ENCODE results near the gene ROGDI. TPM values are rescaled to one million over a fixed set of nuclear protein-coding genes. Genes with fewer than 3 reads are reported as not detected.

ROGDI gene
- total RNA-seq, 1 donor from 2014 or later: 113 TPM

DNA sequence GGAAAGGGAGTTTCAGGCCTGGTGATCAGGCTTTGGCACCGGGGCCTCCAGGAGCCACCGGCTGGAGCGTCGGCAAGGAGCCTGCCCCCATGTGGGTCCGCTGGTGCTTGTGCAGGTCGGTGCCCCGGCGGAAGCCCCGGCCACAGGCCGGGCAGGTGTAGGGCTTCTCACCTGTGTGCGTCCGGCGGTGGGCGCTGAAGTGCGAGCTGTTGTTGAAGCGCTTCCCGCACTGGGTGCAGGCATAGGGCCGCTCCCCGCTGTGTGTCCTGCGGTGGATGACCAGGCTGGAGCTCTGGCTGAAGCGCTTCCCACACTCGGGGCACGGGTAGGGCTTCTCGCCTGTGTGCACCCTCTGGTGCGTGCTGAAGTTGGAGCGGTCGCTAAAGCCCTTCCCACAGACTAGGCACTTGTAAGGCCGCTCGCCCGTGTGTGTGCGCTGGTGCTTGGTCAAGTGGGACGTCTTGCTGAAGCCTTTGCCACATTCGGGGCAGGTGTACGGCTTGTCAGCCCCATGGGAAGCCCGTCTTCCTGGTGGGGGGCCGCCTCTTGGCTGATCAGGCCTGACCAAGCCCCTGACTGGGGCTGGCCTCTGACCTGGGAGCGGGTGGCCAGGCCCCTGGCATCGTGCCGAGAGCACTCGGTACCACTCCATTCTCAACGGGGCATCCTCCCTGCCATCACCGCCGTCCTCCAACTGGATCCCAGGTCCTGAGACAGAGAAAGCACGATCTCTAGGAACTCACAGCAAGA lies 49.9 kb downstream of the ROGDI start:
- Mint-ChIP-seq H3K9me3 (ENCODE audit: unreplicated experiment) (peaks cover 1% of the 10 kb centered on the region), H3K4me3 (ENCODE audit: unreplicated experiment) (no peak overlapping the region), H3K27ac (ENCODE audit: unreplicated experiment) (no peak overlapping the region), H3K27me3 (ENCODE audit: unreplicated experiment) (peaks cover 2% of the 10 kb centered on the region), H3K4me1 (ENCODE audit: low read depth, unreplicated experiment) (peaks cover 10% of the 10 kb centered on the region), H3K36me3 (ENCODE audit: unreplicated experiment) (peaks cover 6% of the 10 kb centered on the region)
- TF ChIP-seq, protein P1, sequence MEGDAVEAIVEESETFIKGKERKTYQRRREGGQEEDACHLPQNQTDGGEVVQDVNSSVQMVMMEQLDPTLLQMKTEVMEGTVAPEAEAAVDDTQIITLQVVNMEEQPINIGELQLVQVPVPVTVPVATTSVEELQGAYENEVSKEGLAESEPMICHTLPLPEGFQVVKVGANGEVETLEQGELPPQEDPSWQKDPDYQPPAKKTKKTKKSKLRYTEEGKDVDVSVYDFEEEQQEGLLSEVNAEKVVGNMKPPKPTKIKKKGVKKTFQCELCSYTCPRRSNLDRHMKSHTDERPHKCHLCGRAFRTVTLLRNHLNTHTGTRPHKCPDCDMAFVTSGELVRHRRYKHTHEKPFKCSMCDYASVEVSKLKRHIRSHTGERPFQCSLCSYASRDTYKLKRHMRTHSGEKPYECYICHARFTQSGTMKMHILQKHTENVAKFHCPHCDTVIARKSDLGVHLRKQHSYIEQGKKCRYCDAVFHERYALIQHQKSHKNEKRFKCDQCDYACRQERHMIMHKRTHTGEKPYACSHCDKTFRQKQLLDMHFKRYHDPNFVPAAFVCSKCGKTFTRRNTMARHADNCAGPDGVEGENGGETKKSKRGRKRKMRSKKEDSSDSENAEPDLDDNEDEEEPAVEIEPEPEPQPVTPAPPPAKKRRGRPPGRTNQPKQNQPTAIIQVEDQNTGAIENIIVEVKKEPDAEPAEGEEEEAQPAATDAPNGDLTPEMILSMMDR (IDR thresholded peaks at IDR 0.05; ENCODE audit: partially characterized antibody, unreplicated experiment): no peak
- no peak for DNase-seq

GRCh38 chr16:4750896-4751295 lies 51.5 kb downstream of the ROGDI start:
- TF ChIP-seq, protein P1 (IDR thresholded peaks at IDR 0.05; ENCODE audit: partially characterized antibody, unreplicated experiment): no peak
- Mint-ChIP-seq H3K9me3 (ENCODE audit: unreplicated experiment) (peaks cover 4% of the 10 kb centered on the region), H3K36me3 (ENCODE audit: unreplicated experiment) (peaks cover 6% of the 10 kb centered on the region), H3K27me3 (ENCODE audit: unreplicated experiment) (peaks cover 2% of the 10 kb centered on the region), H3K4me1 (ENCODE audit: low read depth, unreplicated experiment) (peaks cover 18% of the 10 kb centered on the region), H3K4me3 (ENCODE audit: unreplicated experiment) (no peak overlapping the region), H3K27ac (ENCODE audit: unreplicated experiment) (no peak overlapping the region)
- no peak for DNase-seq

GRCh38 chr16:4749700-4750257 lies 52.7 kb downstream of the ROGDI start:
- no peak overlapping the region for H3K4me3 Mint-ChIP-seq (ENCODE audit: unreplicated experiment)
- DNase-seq: no peak
- TF ChIP-seq, protein P1 (IDR thresholded peaks at IDR 0.05; ENCODE audit: partially characterized antibody, unreplicated experiment): no peak
- H3K27ac Mint-ChIP-seq (ENCODE audit: unreplicated experiment): no peak overlapping the region
- H3K4me1 Mint-ChIP-seq (ENCODE audit: low read depth, unreplicated experiment): peaks cover 19% of the 10 kb centered on the region
- peaks cover 2% of the 10 kb centered on the region for H3K27me3 Mint-ChIP-seq (ENCODE audit: unreplicated experiment)
- H3K9me3 Mint-ChIP-seq (ENCODE audit: unreplicated experiment): peaks cover 4% of the 10 kb centered on the region
- no peaks in the 10 kb centered on the region for H3K36me3 Mint-ChIP-seq (ENCODE audit: unreplicated experiment)

DNA sequence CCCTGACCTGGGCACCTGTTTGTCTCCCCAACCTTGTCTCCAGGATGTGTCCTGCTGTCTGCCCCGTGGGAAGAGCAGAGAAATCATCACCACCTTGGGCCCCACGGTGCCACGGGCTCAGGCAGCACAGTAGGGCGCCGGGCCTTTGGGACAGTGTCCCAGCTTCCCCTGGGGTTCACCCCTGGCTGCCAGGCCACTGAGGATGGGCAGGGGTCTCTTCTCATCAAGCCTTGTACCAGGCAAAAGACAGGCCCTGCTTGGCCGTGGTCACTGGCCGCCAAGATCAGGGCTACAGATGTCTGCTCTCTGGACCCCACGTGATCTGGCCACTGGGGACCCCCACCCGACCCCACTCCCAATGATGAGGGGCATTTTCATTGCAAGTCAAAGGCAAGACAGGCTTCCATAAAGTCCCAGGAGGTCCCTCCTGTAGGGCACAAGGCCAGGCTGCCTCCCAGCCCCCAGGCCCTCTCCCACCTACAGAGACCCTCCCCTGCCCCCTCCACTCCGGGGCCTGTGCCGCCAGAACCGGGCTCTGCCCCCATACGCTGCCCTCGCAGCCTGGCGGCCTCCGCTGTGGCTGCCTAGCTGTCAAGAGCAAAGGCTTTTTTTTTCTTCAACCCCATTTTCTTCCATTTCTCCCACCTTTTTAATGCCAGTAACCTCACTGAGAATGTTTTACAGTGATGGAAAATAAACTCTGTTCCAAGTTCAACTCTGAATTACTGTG lies 53.6 kb downstream of the ROGDI start:
- Mint-ChIP-seq H3K9me3 (ENCODE audit: unreplicated experiment) (peaks cover 4% of the 10 kb centered on the region), H3K4me3 (ENCODE audit: unreplicated experiment) (no peak overlapping the region), H3K36me3 (ENCODE audit: unreplicated experiment) (no peaks in the 10 kb centered on the region), H3K4me1 (ENCODE audit: low read depth, unreplicated experiment) (peaks cover 19% of the 10 kb centered on the region), H3K27ac (ENCODE audit: unreplicated experiment) (no peak overlapping the region), H3K27me3 (ENCODE audit: unreplicated experiment) (peaks cover 2% of the 10 kb centered on the region)
- no peak for DNase-seq
- TF ChIP-seq, protein P1 (IDR thresholded peaks at IDR 0.05; ENCODE audit: partially characterized antibody, unreplicated experiment): no peak
